RCC 7860 (cell line): ENCODE results near the gene MTURN.
"Not testable (repeated sequence)": the region's sequence is repeated elsewhere in the genome, so short reads cannot be mapped to it uniquely, and the experiment has no call there.

ENCODE experiments used
- DNase-seq: peaks from one replicate; pipeline ENCODE4 v3.0.0-alpha.2; 2015; ENCODE audit warnings: low spot score
- FAIRE-seq: peaks from 2 replicates; lab custom pipeline; 2012; peaks lifted over from hg19 to GRCh38; lab: Jason Lieb, UNC

Gene MTURN

GRCh38 chr7:30176463-30177109 is 41.8 kb downstream of the MTURN start:
- FAIRE-seq (no peak), DNase-seq (no peak)

DNA sequence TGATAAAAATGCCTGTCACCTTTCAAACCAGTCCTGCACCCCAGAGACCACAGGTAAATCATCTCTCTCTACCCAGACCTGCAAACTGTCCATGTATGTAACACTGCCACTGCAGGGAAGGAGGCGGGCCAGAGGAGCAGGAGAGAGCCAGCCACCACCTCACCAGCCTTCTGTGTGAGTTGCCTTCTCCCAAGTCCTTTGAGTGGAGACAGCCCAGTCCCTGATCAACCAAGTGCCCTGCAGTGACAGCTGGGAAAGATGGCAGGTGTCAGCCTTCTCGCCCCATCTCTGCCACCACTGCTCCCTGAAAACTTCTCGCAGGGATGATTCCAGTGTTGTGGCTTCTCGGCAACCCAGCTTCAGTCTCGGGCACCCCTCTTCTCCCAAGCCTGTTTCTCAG is 42.4 kb downstream of the MTURN start:
- FAIRE-seq (no peak), DNase-seq (no peak)

GRCh38 chr7:30177965-30178364 is 43.2 kb downstream of the MTURN start:
- DNase-seq (no peak), FAIRE-seq (no peak)

DNA sequence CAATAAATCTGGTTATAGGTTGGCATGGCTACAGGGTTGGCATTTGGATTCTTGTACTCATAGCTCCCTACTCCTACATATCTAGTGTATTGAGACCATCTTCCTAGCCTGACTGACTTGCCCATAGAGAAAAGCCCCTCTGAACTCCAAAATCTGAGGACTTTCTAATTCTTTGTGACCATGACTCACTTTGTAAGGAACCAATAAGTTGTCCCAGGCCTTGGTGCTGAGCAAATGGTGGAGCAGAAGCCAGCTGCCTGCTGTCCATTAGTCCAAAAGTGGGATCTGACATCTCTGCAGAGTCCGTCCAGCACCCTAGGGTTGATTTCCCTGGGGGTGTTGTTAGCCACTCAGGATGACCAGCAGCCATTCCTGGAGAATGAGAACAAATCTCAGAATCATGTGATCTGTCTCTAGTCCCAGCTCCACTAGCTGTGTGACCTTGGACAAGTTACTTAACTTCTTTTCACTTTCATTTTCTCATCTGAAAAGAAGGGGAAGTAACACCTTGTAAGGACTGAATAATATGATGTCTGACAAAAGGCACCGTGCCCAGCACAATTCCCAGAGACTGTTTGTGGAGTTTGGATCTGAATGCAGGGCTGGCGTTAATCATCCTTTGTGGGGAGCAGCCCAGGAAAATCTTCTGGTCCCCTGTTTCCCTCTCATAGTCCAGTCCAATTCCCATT is 44.1 kb downstream of the MTURN start:
- DNase-seq (no peak), FAIRE-seq (no peak)

DNA sequence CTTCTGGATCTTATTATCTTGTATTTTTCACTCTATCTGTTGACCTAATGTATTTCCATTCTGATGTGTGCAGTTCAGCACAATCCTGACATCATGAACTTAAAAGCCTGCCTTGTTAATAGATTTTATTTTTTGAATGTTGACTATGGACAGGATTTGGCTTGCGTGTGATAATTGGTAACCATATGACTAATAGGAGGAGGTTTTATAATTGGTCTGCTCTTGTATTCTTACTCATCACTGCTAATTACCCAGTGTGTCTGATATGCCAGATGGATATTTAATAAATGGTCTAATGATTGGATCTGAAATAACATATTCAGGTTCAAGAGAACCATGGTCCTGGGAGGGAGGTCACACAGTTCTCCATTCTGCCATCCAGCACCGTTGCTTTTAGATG is 45.9 kb downstream of the MTURN start:
- no peak for DNase-seq
- no peak for FAIRE-seq

- DNase-seq (no peak), FAIRE-seq (no peak)
These were observed 46.4 kb downstream of the MTURN start for GRCh38 chr7:30181211-30181610.

DNA sequence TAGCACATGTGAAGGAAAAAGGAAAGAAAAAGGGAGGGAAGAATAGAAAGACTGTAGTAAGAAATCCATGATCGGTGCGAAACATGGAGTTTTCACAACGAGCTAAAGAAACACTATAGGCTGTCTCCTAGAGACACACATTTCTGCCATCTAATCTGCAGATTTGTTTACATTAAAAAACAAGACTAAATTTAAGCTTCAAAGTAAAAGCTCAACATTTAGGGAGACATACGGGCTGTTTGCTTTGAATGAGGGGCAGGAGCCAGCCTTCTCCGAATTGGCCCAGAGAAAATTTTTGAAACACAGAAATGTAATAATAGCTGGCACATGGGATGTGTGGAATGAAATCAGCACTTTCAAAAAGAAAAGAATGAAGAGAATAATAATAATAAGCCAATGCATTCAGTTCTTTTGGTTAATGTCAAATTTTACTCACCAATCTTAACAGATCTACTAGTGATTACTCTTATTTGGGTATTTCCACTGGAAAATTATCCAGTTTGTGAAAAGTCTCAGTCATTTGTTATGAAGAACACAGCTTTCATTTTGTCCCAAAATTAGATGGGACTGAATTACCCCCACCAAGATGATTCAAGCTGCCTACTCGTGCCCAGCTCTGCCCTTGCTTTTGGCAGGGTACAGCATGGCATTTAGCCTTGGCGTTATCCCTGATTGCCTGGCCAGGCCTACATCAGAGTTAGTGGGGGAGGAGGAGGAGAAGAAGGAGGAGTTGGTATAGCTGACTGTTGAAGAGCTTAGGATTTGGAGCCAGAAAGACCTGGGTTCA is 47.1 kb downstream of the MTURN start:
- FAIRE-seq (no peak), DNase-seq (no peak)

DNA sequence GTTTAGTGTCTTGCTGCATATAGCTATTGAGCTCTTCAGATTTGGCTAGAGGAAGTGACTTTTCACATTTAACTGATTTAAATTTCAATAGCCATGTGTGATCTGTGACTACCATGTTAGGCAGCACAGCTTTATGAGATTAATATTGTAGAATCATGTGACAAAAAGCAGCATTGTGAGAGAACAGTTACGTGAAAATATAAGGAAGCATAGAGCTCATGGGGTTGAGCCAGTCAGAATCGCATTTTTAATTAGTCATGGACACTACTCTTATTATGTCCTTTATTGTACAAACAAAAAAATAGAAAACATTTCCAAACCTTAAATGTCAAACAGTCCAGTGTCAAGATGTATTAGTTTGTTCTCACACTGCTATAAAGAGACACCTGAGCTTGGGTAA is 48.0 kb downstream of the MTURN start:
- FAIRE-seq (no peak), DNase-seq (no peak)

DNA sequence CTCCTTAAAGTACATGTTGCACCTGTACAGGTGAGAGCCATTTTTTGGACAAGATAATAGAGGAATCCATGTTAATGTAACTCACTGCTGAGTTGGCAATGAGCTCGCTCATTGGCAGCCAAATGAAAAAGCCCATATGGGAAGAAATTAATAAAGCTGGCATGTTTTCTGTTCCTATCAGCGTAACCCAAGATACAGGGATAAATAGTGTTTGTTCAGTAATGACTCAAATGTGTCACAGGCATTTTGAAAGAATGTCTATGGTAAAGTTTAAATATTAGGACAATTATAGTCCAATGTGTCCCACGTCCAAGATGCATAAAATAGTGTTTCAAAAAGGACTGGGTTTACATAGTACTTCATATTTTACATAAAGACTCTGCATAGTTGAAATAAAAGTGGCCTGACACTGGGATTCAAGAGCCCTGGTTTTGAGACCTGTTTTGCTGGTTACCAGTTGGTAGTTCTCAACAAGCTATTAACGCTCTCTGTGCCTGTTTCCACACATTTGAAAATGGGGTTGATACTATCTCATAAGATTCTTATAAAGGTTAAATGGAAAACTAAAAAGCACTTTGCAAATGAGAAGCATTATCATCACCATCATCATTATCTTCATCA is 49.1 kb downstream of the MTURN start:
- FAIRE-seq (no peak), DNase-seq (no peak)

DNA sequence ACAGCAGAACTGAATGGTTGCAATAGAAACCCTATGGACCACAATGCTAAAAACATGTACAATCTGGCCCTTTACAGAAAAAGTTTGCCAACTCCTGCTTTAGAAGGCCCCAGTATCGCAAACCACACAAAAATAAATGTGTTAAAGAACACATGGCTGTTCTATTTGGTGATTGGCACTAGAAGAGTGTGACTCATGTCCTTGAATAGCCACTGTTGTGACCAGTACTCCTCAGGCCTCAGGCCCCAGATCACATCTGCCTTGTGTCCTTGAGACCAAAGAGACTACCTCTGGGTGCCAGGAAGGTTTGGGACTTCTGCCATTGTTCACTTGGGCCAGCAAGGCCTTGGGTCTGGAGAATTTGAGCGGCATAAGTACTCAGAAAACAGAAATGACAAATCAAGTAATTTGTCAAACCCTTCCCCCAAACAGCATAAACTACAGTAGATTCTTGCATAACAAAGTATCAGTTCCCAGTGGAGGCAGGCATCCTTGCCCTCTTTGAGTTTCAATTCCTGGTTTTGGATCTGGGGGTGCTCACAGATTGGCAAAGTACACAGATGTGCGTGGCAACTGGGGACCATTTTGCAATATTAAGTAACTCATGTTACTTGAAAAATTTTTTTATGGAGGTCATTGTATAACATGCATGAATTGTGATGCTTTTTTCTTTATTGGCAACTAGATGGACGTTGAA is 50.2 kb downstream of the MTURN start:
- no peak for FAIRE-seq
- no peak for DNase-seq

DNA sequence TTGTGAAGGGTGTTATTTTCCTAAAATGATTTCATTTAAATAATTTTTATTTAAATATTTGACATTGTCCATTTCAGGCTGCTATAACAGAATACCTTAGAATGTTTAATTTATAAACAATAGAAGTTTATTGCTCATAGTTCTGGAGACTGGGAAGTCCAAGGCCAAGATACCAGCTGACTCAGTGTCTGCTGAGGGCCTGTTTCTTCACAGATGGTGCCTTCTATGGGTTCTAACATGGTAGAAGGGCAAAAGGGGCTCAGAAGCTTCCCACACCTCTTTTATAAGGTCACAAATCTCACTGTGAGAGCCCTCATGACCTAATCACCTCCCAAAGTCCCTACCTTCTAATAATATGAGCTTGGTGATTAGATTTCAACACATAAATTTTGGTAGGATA is 50.7 kb downstream of the MTURN start:
- FAIRE-seq, result no peak
- DNase-seq, result no peak

- no peak for DNase-seq
- FAIRE-seq, result no peak
These were observed 51.9 kb downstream of the MTURN start for GRCh38 chr7:30186725-30187124.

GRCh38 chr7:30187513-30187912 is 52.7 kb downstream of the MTURN start:
- DNase-seq, result no peak

DNA sequence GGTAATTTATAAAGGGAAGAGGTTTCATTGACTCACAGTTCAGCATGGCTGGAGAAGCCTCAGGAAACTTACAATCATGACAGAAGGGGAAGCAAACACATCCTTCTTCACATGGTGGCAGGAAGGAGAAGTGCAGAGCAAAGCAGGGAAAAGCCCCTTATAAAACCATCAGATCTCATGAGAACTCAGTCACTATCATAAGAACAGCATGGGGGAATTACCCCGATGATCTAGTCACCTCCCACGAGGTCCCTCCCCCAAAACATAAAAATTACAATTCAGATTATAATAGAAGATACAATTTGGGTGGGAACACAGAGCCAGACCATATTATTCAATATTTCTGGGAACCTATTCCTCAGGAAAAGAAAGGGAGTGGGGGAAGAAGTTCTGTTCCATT is 53.6 kb downstream of the MTURN start:
- not testable (repeated sequence) for FAIRE-seq, DNase-seq

More at GRCh38 chr7:30187513-30187912, 52.7 kb downstream of the MTURN start:
- no peak for FAIRE-seq

GRCh38 chr7:30188811-30189210 is 54.0 kb downstream of the MTURN start:
- FAIRE-seq (no peak), DNase-seq (no peak)

DNA sequence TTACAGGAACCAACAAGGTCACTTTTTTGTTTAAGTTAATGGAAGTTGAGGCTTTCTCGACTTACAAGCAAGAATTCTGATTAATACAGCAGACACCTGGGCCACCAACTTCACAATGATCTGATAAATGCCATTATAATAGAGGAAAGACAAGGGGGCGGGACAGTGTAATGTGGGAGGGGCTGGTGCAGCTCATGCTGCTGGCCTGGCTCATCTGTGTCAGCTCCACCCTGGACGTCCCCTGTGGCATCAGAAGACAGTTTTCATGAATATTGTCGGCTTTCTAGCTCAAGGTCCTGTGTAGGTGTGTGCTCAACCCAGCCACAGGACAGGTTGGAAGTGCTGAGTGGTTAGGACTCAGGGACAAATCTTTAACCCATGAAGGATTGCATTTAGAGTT is 57.0 kb downstream of the MTURN start:
- no peak for DNase-seq
- FAIRE-seq, result no peak

- FAIRE-seq, result no peak
These were observed 58.7 kb downstream of the MTURN start for GRCh38 chr7:30193336-30193943.

DNA sequence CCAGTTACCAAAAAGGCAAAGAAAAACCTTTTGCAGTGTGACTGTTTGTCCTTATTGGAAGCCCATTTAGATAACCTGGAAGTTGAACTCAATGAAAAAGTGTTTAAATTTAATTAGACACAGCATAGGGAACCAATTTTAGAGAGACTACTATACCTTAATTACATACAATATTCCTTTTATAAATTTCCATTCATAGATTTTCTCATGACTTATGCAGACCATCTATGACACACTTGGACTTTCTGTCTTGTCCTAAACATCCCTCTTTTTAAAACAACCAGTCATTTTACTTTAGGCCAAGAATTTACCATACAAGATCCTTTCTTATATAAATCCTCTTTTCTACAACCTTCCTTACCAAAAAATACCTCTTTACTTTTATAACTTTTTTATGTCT is 61.6 kb downstream of the MTURN start:
- DNase-seq (no peak), FAIRE-seq (no peak)

More at GRCh38 chr7:30193336-30193943, 58.7 kb downstream of the MTURN start:
- no peak for DNase-seq

GRCh38 chr7:30197438-30197837 is 62.7 kb downstream of the MTURN start:
- DNase-seq (no peak), FAIRE-seq (no peak)

DNA sequence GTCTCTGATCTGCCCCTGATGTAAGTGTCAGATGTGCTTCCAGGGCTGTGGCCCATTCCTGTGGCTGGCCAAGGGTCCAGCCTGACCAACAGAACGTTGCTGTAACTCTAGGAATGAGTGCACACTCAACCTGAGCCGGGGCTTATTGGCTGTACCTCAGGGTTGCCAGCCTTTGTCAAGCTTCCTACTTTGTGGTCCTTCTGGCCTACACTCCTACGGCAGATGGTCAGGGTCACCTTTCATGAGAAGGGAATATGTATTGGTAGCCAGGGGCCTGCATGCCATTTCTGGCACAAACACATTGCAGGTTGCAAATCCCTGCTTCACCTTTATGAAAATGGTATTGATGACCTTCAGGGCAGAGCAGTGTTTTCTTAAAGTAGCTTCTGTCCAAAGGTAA is 64.5 kb downstream of the MTURN start:
- FAIRE-seq (no peak), DNase-seq (no peak)
